CD4-positive, alpha-beta T cell (primary cell): ENCODE measurements around the gene GNG2. TPM values are rescaled to one million over a fixed set of nuclear protein-coding genes. Genes with fewer than 3 reads are reported as not detected.

Experiments used
- ATAC-seq: fragments of 200-7000 bp; cut with Tn5 transposase; one replicate; pipeline ENCODE4 v1.10.0; 2022; ENCODE audit warnings: mild to moderate bottlenecking; ENCODE audit not compliant: poor library complexity
- CTCF ChIA-PET: fragments of 350-600 bp; sonication (Branson Sonifier 250); formaldehyde crosslinking; loops from one replicate; lab custom pipeline; 2021; ENCODE audit warnings: antibody characterized with exemption, inconsistent platforms; lab: Charles Lee
- POLR2A ChIA-PET: fragments of 350-600 bp; sonication (Branson Sonifier 250); formaldehyde crosslinking; loops from one replicate; lab custom pipeline; 2021; ENCODE audit warnings: antibody characterized with exemption, inconsistent platforms; lab: Charles Lee
- DNase-seq, 14 experiments: peaks; one replicate each; pipeline ENCODE4 v3.0.0-alpha.2; 2013 to 2020; ENCODE audit warnings: mixed read lengths in 2 of 14
- H3K27ac ChIP-seq, 2 donors: one replicate each; pipeline versions ENCODE4 v1.5.1 to v1.7.0; 2013; ENCODE audit warnings: low read length in 2 of 2, low read depth in 1 of 2, mild to moderate bottlenecking in 1 of 2
- H3K27me3 ChIP-seq, 2 experiments: 1 replicate in 1 of 2; 2 replicates in 1 of 2; pipeline versions ENCODE4 v1.6.1 to v1.7.0; 2013; ENCODE audit warnings: low read length in 2 of 2, control low read depth in 1 of 2, mild to moderate bottlenecking in 1 of 2, moderate library complexity in 1 of 2; ENCODE audit not compliant: insufficient read depth in 2 of 2, control insufficient read depth in 1 of 2
- H3K36me3 ChIP-seq: one replicate; pipeline ENCODE4 v1.6.1; 2013; ENCODE audit warnings: low read length, control low read depth; ENCODE audit not compliant: insufficient read depth
- H3K4me1 ChIP-seq: one replicate; pipeline ENCODE4 v1.6.1; 2013; ENCODE audit warnings: low read length, control low read depth; ENCODE audit not compliant: insufficient read depth
- H3K4me3 ChIP-seq: one replicate; pipeline ENCODE4 v1.5.1; 2013; ENCODE audit warnings: mild to moderate bottlenecking, low read length, moderate library complexity
- H3K9me3 ChIP-seq, 2 experiments: 1 replicate in 1 of 2; 2 replicates in 1 of 2; pipeline versions ENCODE4 v1.6.1 to v1.7.0; 2013; ENCODE audit warnings: low read length in 2 of 2, mild to moderate bottlenecking in 2 of 2, control low read depth in 1 of 2, moderate library complexity in 1 of 2; ENCODE audit not compliant: control insufficient read depth in 1 of 2, insufficient read depth in 1 of 2
- H3K27ac Mint-ChIP-seq: one replicate; pipeline ENCODE4 v1.8.0; 2020; ENCODE audit warnings: mixed read lengths
- H3K27me3 Mint-ChIP-seq: one replicate; pipeline ENCODE4 v1.8.0; 2021; ENCODE audit warnings: mixed read lengths
- H3K36me3 Mint-ChIP-seq: one replicate; pipeline ENCODE4 v1.8.0; 2021; ENCODE audit warnings: low read depth, mixed read lengths
- H3K4me1 Mint-ChIP-seq: one replicate; pipeline ENCODE4 v1.8.0; 2021; ENCODE audit warnings: low read depth, mixed read lengths
- H3K4me3 Mint-ChIP-seq: one replicate; pipeline ENCODE4 v1.8.0; 2020; ENCODE audit warnings: mild to moderate bottlenecking, mixed read lengths
- H3K9me3 Mint-ChIP-seq: one replicate; pipeline ENCODE4 v1.8.0; 2020; ENCODE audit warnings: mixed read lengths
- CTCF ChIP-seq: fragments of 200-600 bp; IDR thresholded peaks from one replicate; pipeline ENCODE4 v1.8.0; 2022; ENCODE audit warnings: antibody characterized with exemption, mild to moderate bottlenecking
- intact Hi-C, 2 experiments: fragments of 100-400 bp; cut with DNase I in 1 of 2; cut with micrococcal nuclease in 1 of 2; formaldehyde crosslinking; loops; one replicate each; pipeline versions ENCODE4 v1.15.1 to v1.9.0; 2023 to 2025; cut with DNase I, micrococcal nuclease
- total RNA-seq, 174 experiments: library from RNA in 2 of 174; stranded (reverse) in 2 of 174; gene quantifications; one replicate each; pipeline ENCODE4 v1.2.3 and lab custom pipeline; 2021 to 2026

Gene GNG2
- total RNA-seq, 2 experiments from 2014 or later, result 138 to 139 TPM

DNA sequence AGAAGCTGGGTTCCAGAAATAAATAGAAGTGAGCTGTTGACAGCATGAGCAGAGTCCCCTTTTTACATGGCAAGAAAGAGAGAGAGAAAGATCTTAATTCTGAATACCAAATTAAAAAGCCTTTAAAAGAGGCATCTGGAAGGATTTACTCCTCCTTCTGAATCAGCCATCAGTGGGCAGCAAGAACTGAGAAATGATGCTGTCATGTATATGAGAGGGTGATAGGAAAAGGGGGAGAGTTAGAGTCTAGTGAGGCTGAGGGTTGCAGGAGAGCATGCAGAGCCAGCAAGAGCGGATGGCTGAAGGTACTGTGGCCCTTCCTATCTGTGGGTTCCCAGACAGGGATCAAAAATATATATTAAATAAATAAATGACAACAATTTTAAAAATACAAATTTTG lies 34.5 kb upstream of the GNG2 start:
- TF ChIP-seq CTCF, result no peak
- Histone ChIP-seq H3K27ac (no peak overlapping the region), H3K36me3 (no peaks in the 10 kb centered on the region), H3K9me3 (no peaks in the 10 kb centered on the region), H3K4me3 (no peak overlapping the region), H3K27me3 (no peaks in the 10 kb centered on the region), H3K4me1 (peaks cover 21% of the 10 kb centered on the region)
- H3K9me3 Mint-ChIP-seq, result no peaks in the 10 kb centered on the region
- intact Hi-C loops, result no loop called here
- H3K36me3 Mint-ChIP-seq, result no peaks in the 10 kb centered on the region
- POLR2A ChIA-PET, result interaction anchor here (1.1 kb wide), 1 partner anchor 9 kb away, joined by 3 read pairs; no protein-coding TSS in a partner anchor
- ATAC-seq (no peak), DNase-seq (no peak)
- CTCF ChIA-PET, result no interaction called here
- H3K4me3 Mint-ChIP-seq, result no peak overlapping the region
- H3K27ac Mint-ChIP-seq, result no peak overlapping the region
- no peaks in the 10 kb centered on the region for H3K27me3 Mint-ChIP-seq
- H3K4me1 Mint-ChIP-seq, result no peaks in the 10 kb centered on the region

GRCh38 chr14:51828017-51828797 lies 32.2 kb upstream of the GNG2 start:
- Mint-ChIP-seq H3K27ac (no peak overlapping the region), H3K4me1 (no peaks in the 10 kb centered on the region), H3K36me3 (no peaks in the 10 kb centered on the region), H3K9me3 (peaks cover 5% of the 10 kb centered on the region), H3K4me3 (no peak overlapping the region), H3K27me3 (no peaks in the 10 kb centered on the region)
- Histone ChIP-seq H3K9me3 (peaks cover 0 to 10% of the 10 kb centered on the region in 2 experiments), H3K4me1 (peaks cover 21% of the 10 kb centered on the region), H3K27me3 (no peaks in the 10 kb centered on the region), H3K36me3 (no peaks in the 10 kb centered on the region), H3K27ac (no peak overlapping the region), H3K4me3 (no peak overlapping the region)
- intact Hi-C loops, result loop anchor here in 1 of 2 experiments (1.0 kb wide), 2 partner anchors 18 to 32 kb away; partner anchors contain the start of gene GNG2
- no peak for TF ChIP-seq CTCF
- DNase-seq, result peak; percentile 15 to 82 (median 54)
- ATAC-seq, result peak; percentile 96
- CTCF ChIA-PET, result interaction anchor here (0.7 to 2.0 kb wide), 9 partner anchors 19 to 168 kb away, joined by 3 to 14 read pairs (median 4); partner anchors contain the start of gene GNG2
- POLR2A ChIA-PET, result interaction anchor here (0.7 to 2.9 kb wide), 5 partner anchors 18 to 62 kb away, joined by 3 to 16 read pairs (median 3); partner anchors contain the start of gene GNG2

DNA sequence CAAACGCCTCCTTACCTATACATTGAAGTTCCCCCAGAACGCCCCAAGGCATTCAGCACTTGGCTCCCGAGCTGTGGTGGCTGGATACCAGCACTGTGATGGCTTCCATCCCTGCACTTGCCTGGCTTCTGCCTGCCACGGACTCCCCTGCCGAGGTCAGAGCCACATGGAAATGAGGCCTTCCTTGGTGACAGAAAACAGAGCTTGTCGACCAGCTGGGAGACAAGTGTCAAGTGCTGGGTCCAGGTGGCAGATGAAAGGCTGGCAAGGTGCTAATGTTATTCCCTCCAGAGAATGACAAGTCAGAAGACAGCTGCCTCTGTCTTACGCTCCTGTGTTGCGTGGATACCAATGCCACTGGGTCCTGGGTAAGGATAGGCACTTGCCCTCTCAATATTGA lies 26.2 kb upstream of the GNG2 start:
- ChIA-PET POLR2A (interaction anchor here (0.9 to 1.0 kb wide), 2 partner anchors 9 to 13 kb away, joined by 3 read pairs; no protein-coding TSS in a partner anchor), CTCF (interaction anchor here (2.5 kb wide), 1 partner anchor 13 kb away, joined by 6 read pairs; no protein-coding TSS in a partner anchor)
- Mint-ChIP-seq H3K27me3 (no peaks in the 10 kb centered on the region), H3K36me3 (no peaks in the 10 kb centered on the region), H3K4me1 (no peaks in the 10 kb centered on the region), H3K4me3 (no peak overlapping the region), H3K9me3 (peaks cover 5% of the 10 kb centered on the region), H3K27ac (no peak overlapping the region)
- no peaks in the 10 kb centered on the region for H3K36me3 ChIP-seq
- peaks cover 0 to 10% of the 10 kb centered on the region in 2 experiments for H3K9me3 ChIP-seq
- no peak for DNase-seq
- H3K4me1 ChIP-seq, result no peaks in the 10 kb centered on the region
- H3K27ac ChIP-seq, result no peak overlapping the region
- ATAC-seq, result no peak
- H3K4me3 ChIP-seq, result no peak overlapping the region
- no peaks in the 10 kb centered on the region for H3K27me3 ChIP-seq
- no peak for TF ChIP-seq CTCF
- intact Hi-C loops, result no loop called here
